Measurements from ENCODE around the gene CKB. TPM values are rescaled to one million over a fixed set of nuclear protein-coding genes. Genes with fewer than 3 reads are reported as not detected.

Gene CKB
- polyA plus RNA-seq, 2 of the 4 experiments (the other 2 are of a cell fraction): 52.3 to 79.8 TPM

GRCh38 chr14:103503296-103503695 is 19.3 kb downstream of the CKB start:
- FAIRE-seq (no peak), DNase-seq (ENCODE audit: low read depth in 1 of 2, low spot score in 1 of 2) (no peak), ATAC-seq (no peak)
- 94% methylated on average over 12 of the region's 12 CpGs for WGBS (ENCODE audit: missing lambda C conversion rate)
- no peak overlapping the region for H3K4me3 ChIP-seq
- no peak overlapping the region for H3K4me2 ChIP-seq
- TF ChIP-seq ATOH8 (CRISPR knock-in tag; IDR thresholded peaks at IDR 0.05; ENCODE audit: low read depth) (no peak), HOXB13 (CRISPR knock-in tag; IDR thresholded peaks at IDR 0.05; ENCODE audit: low read depth) (no peak), RFX5 (IDR thresholded peaks at IDR 0.05) (no peak), JUN (IDR thresholded peaks at IDR 0.05) (no peak), CEBPB (IDR thresholded peaks at IDR 0.05) (no peak), POLR2AphosphoS2 (conservative IDR thresholded peaks at IDR 0.05; ENCODE audit: low read length) (no peak)
- CTCF ChIA-PET: interaction anchor here (1.4 to 10.5 kb wide), 5 partner anchors 8 to 43 kb away, joined by 3 to 97 read pairs (median 23); partner anchors contain the start of gene CKB
- 0 out of 3 replicates have a peak, but pooled peaks cover 2% of the 10 kb centered on the region for H3K4me1 ChIP-seq
- no peaks in the 10 kb centered on the region for H3K9me3 ChIP-seq
- POLR2A ChIA-PET: no interaction called here
- H3K27ac ChIP-seq: no peak overlapping the region

GRCh38 chr14:103502877-103503276 is 19.8 kb downstream of the CKB start:
- ChIA-PET CTCF (interaction anchor here (1.4 to 10.5 kb wide), 4 partner anchors 8 to 44 kb away, joined by 3 to 97 read pairs (median 42); partner anchors contain the start of gene CKB), POLR2A (no interaction called here)

GRCh38 chr14:103501921-103502669 is 20.5 kb downstream of the CKB start:
- CTCF ChIA-PET: interaction anchor here (1.4 to 10.5 kb wide), 5 partner anchors 8 to 45 kb away, joined by 3 to 97 read pairs (median 27); partner anchors contain the start of gene CKB
- no peak for TF ChIP-seq SREBF2 (IDR thresholded peaks at IDR 0.05)
- TF ChIP-seq KDM5A (IDR thresholded peaks at IDR 0.05): no peak
- no peak for TF ChIP-seq GATA3 (IDR thresholded peaks at IDR 0.05; ENCODE audit: borderline replicate concordance)
- TF ChIP-seq CEBPB (IDR thresholded peaks at IDR 0.05): no peak
- no peak for TF ChIP-seq REST (IDR thresholded peaks at IDR 0.05)
- no peak for TF ChIP-seq HEYL (CRISPR knock-in tag; IDR thresholded peaks at IDR 0.05)
- TF ChIP-seq HES2 (IDR thresholded peaks at IDR 0.05): no peak
- ATAC-seq: no peak
- FAIRE-seq: no peak
- POLR2A ChIA-PET: no interaction called here
- Histone ChIP-seq H3K4me1 (0 out of 3 replicates have a peak, but pooled peaks cover 2% of the 10 kb centered on the region), H3K9me3 (no peaks in the 10 kb centered on the region), H3K27ac (no peak overlapping the region), H3K4me3 (no peak overlapping the region), H3K4me2 (no peak overlapping the region)
- WGBS (ENCODE audit: missing lambda C conversion rate): 90% methylated on average over 9 of the region's 9 CpGs
- no peak for DNase-seq (ENCODE audit: low read depth in 1 of 2, low spot score in 1 of 2)

More at GRCh38 chr14:103502877-103503276, 19.8 kb downstream of the CKB start:
- no peaks in the 10 kb centered on the region for H3K9me3 ChIP-seq
- no peak for DNase-seq (ENCODE audit: low read depth in 1 of 2, low spot score in 1 of 2)
- H3K4me3 ChIP-seq: no peak overlapping the region
- TF ChIP-seq ELK1 (IDR thresholded peaks at IDR 0.05; ENCODE audit: low read depth, low read length) (no peak), EP300 (IDR thresholded peaks at IDR 0.05) (no peak), HDAC2 (IDR thresholded peaks at IDR 0.05) (no peak), HOXB13 (CRISPR knock-in tag; IDR thresholded peaks at IDR 0.05; ENCODE audit: low read depth) (no peak), NR3C1 (IDR thresholded peaks at IDR 0.05) (no peak), MAFK (IDR thresholded peaks at IDR 0.05; ENCODE audit: partially characterized antibody) (no peak), ZNF302 (CRISPR knock-in tag; IDR thresholded peaks at IDR 0.05) (no peak), FOSB (CRISPR knock-in tag; IDR thresholded peaks at IDR 0.05) (no peak), PHF8 (IDR thresholded peaks at IDR 0.05; ENCODE audit: borderline replicate concordance, low read depth) (no peak), POLR2A (IDR thresholded peaks at IDR 0.05; ENCODE audit: low read length) (no peak), EHF (CRISPR knock-in tag; IDR thresholded peaks at IDR 0.05) (no peak), MAX (IDR thresholded peaks at IDR 0.05) (no peak), NPAS2 (CRISPR knock-in tag; IDR thresholded peaks at IDR 0.05; ENCODE audit: borderline replicate concordance) (no peak), KDM5A (IDR thresholded peaks at IDR 0.05) (no peak)
- 97% methylated on average over 18 of the region's 18 CpGs for WGBS (ENCODE audit: missing lambda C conversion rate)
- FAIRE-seq: no peak
- no peak overlapping the region for H3K4me2 ChIP-seq
- H3K4me1 ChIP-seq: 0 out of 3 replicates have a peak, but pooled peaks cover 2% of the 10 kb centered on the region
- ATAC-seq: no peak
- no peak overlapping the region for H3K27ac ChIP-seq

Measured in A549 (cell line).